ENCODE measurements around the gene SH3PXD2A.

- TF ChIP-seq CTCF (IDR thresholded peaks at IDR 0.05): no peak
- TF ChIP-seq POLR2A (IDR thresholded peaks at IDR 0.05): no peak
Measured at GRCh38 chr10:103580430-103580829, 274.9 kb downstream of the SH3PXD2A start.

Data from adrenal gland (tissue), 5 donors.